ENCODE measurements around the gene HSPA1A. TPM values are rescaled to one million over a fixed set of nuclear protein-coding genes. Genes with fewer than 3 reads are reported as not detected.
"Not testable (repeated sequence)": the region's sequence is repeated elsewhere in the genome, so short reads cannot be mapped to it uniquely, and the experiment has no call there.

Gene HSPA1A
- total RNA-seq, 4 donors from 2014 or later, result 158 to 362 (median 223) TPM

DNA sequence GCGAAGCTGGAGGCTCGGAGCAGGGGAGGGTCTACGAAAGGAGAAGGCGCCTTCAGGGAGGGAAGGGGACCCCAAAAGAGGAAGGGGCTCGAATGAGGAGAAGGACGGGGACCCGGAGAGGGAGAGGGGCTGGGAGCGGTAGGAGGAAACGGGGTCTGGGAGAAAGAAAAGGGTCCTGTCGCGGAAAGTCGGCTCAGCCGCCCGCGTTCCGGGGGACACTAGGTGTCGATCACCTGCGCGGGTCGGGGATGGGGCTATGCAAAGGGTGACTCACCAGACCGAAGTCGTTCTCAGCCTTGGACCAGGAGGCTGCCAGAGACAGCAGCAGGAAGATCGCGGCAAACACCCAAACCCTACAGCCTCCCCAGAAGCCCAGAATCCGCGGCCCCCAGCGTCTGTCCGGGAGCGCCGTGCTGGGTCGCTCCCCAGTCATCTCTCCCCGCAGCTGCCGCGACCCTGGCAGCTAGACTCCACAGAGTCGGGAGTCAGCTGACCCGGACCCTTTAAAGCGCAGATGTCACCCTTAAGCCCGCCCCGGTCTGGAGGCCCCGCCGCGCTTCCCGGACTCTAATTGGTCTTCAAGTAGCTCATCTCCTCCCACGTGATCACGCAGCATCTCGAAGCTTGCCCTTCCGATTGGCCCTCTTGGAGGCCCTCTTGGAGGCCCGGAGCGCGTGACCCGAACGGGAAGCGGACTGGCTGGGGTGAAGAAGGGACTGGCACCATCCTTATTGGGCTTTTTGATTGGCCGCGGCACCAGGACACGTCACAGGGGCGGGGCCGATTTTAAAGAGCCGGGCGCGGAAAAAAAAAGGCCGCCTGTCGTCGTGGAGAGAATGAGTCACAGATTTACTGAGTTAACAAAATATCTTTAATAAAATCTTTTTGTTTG is 47.2 kb downstream of the HSPA1A start, which contains the start of gene NEU1:
Gene NEU1 (minus strand): TSS at position 478 of the 892 bp plus-strand sequence. CDS start 45 bp downstream, at position 433.
- H3K27ac ChIP-seq, result peak within 1 kb of the TSS; percentile 77 to 94 (median 92)
- H3K27me3 ChIP-seq, result no peaks in the 10 kb centered on the region
- intact Hi-C loops (cut with DNase I), result no loop called here
- no peaks in the 10 kb centered on the region for H3K9me3 ChIP-seq
- WGBS, 2 donors, result 1% methylated on average over 35 of the region's 64 CpGs
- TF ChIP-seq, protein P1, sequence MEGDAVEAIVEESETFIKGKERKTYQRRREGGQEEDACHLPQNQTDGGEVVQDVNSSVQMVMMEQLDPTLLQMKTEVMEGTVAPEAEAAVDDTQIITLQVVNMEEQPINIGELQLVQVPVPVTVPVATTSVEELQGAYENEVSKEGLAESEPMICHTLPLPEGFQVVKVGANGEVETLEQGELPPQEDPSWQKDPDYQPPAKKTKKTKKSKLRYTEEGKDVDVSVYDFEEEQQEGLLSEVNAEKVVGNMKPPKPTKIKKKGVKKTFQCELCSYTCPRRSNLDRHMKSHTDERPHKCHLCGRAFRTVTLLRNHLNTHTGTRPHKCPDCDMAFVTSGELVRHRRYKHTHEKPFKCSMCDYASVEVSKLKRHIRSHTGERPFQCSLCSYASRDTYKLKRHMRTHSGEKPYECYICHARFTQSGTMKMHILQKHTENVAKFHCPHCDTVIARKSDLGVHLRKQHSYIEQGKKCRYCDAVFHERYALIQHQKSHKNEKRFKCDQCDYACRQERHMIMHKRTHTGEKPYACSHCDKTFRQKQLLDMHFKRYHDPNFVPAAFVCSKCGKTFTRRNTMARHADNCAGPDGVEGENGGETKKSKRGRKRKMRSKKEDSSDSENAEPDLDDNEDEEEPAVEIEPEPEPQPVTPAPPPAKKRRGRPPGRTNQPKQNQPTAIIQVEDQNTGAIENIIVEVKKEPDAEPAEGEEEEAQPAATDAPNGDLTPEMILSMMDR (IDR thresholded peaks at IDR 0.05), result no peak
- peak in 3 of 4 donors; percentile 86 to 97 (median 94) for TF ChIP-seq POLR2A (IDR thresholded peaks at IDR 0.05)
- DNase-seq, result peak; percentile 99
- peak within 1 kb of the TSS; percentile 54 to 95 (median 77) for H3K4me3 ChIP-seq
- peaks cover 7 to 34% (median 19%) of the 10 kb centered on the region in 3 donors for H3K4me1 ChIP-seq
- H3K36me3 ChIP-seq, result peaks cover 11 to 38% (median 15%) of the 10 kb centered on the region in 3 donors

DNA sequence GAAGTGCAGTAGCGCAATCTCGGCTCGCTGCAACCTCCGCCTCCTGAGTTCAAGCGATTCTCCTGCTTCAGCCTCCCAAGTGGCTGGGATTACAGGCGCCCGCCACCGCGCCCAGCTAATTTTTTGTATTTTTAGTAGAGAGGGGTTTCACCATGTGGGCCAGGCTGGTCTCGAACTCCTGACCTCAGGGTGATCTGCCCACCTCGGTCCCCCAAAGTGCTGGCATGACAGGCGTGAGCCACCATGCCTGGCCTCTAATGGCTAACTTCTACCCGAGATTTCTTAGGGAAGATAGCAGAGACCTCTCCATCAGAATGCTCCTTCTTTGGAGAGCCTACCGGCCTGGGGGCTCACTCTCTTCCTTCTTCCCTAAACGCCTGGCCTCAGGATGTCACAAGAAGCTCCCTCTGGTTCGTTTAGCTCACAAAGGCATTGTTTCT is 48.8 kb downstream of the HSPA1A start:
- Histone ChIP-seq H3K4me1 (peaks cover 7 to 43% (median 19%) of the 10 kb centered on the region in 3 donors), H3K27ac (peak overlapping the region; percentile 65 to 92 (median 88)), H3K36me3 (peaks cover 8 to 23% (median 11%) of the 10 kb centered on the region in 3 donors), H3K4me3 (peak overlapping the region; percentile 22 to 95 (median 77))
- DNase-seq; H3K27me3 ChIP-seq; intact Hi-C loops (cut with DNase I); H3K9me3 ChIP-seq: not testable (repeated sequence)
- WGBS, 2 donors, result 9 to 11% methylated on average over 12 to 16 of the region's 16 CpGs
- TF ChIP-seq, protein P1 (IDR thresholded peaks at IDR 0.05), result peak in 1 of 6 experiments; percentile 2

DNA sequence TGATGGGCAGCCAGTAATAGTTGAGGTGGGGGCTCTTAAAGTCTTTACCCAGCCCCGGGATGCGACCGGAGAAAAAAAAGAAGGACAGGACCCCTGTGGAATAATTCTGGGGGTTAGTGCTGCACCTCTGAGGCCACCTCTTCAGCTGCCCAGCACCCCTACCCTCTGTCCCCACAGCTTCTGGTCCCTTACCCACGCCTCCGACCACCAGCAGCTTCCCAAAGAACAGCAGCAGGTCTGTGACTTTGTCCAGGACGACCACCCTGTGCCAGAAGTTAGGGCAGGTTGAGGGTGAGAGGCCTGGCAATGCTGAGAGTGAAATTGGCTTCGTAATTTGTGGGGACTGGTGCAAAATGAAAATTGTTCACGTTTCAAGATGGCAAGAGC is 49.5 kb downstream of the HSPA1A start:
- Histone ChIP-seq H3K4me3 (no peak overlapping the region), H3K27ac (no peak overlapping the region), H3K36me3 (peaks cover 1 to 16% (median 5%) of the 10 kb centered on the region in 3 donors), H3K4me1 (peaks cover 7 to 43% (median 19%) of the 10 kb centered on the region in 3 donors), H3K27me3 (no peaks in the 10 kb centered on the region), H3K9me3 (no peaks in the 10 kb centered on the region)
- TF ChIP-seq POLR2A (IDR thresholded peaks at IDR 0.05), result no peak
- TF ChIP-seq, protein P1 (IDR thresholded peaks at IDR 0.05), result no peak
- intact Hi-C loops (cut with DNase I), result no loop called here
- WGBS, 2 donors, result 80 to 86% methylated on average over 6 to 8 of the region's 8 CpGs
- DNase-seq, result no peak

DNA sequence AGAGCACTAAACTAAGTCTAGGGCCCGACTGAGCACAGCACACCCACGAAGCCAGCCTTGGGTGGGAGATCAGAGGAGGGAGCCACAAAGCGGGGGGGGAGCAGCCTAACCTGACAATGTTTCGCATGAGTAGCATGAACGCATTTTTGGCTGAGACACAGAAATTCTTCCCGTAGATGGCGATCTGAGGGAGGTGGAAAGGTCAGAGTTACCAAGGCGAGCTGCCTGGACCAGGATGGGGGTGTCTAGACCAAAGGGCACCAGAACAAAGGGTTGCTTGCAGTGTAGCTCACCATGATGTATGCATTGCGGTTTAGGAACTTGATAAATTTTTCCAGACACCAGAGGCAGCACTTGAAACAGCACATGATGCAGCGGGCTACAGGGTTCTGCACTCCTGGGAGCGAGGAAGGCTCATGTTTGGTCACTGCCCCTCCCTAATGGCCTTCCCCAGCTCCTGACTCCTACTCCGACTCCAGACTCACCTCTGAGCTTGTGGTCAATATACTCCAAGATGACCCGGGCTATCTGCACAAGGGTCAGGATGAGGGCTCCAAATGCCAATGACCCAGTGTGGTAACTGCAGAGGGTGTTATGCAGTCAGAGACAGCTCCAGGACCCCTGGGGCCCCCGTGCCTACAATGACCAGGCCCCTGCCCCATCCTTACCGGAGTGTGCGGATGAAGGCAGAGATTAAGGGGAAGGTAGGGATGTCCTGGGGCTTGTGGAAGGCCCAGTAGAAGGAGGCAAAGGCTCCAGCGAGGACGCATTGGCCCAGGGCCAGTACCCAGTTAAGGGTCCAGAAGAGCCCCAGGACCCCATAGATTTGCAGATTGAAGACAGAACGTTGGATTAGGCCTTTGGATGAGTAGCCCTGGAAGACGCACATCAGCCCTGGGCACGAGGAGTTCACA is 50.1 kb downstream of the HSPA1A start:
- WGBS, 2 donors, result 79 to 81% methylated on average over 19 to 20 of the region's 21 CpGs
- no peak for DNase-seq
- no peak for TF ChIP-seq POLR2A (IDR thresholded peaks at IDR 0.05)
- TF ChIP-seq, protein P1 (IDR thresholded peaks at IDR 0.05), result no peak
- Histone ChIP-seq H3K27me3 (no peaks in the 10 kb centered on the region), H3K27ac (no peak overlapping the region), H3K36me3 (peaks cover 0 to 10% (median 0%) of the 10 kb centered on the region in 3 donors), H3K4me1 (peaks cover 7 to 43% (median 19%) of the 10 kb centered on the region in 3 donors), H3K4me3 (no peak overlapping the region), H3K9me3 (no peaks in the 10 kb centered on the region)
- intact Hi-C loops (cut with DNase I), result no loop called here

Small RNAs within 50 kb of the gene (small RNA-seq; reads per million reads assigned to genes)
- 0 reads per million in 4 donors for gene RF00019
- 1,037 to 1,472 (median 1,148) reads per million in 4 donors for gene SNORD48
- 0 reads per million in 4 donors for gene SNORD52

Other genes starting within 250 kb of the HSPA1A start
- not detected for gene LTA, start 243.3 kb upstream of the HSPA1A start, total RNA-seq
- gene TNF, start 240.0 kb upstream of the HSPA1A start, total RNA-seq, result under 1 TPM in 3 of 4 donors, not detected in 1; 0.27 to 0.95 (median 0.61) TPM
- 1 to 10 TPM in 2 of 4 donors, under 1 TPM in 2; 0.53 to 2.3 (median 1.1) TPM for gene LTB, start 233.1 kb upstream of the HSPA1A start, total RNA-seq
- 10 to 100 TPM in 1 of 4 donors, 1 to 10 TPM in 1, under 1 TPM in 1, not detected in 1; 0.49 to 50.4 (median 5.1) TPM for gene LST1, start 229.3 kb upstream of the HSPA1A start, total RNA-seq
- not detected for gene NCR3, start 222.5 kb upstream of the HSPA1A start, total RNA-seq
- 10 to 100 TPM in 2 of 4 donors, 1 to 10 TPM in 2; 2.4 to 30.7 (median 15.1) TPM for gene AIF1, start 200.3 kb upstream of the HSPA1A start, total RNA-seq
- gene PRRC2A, start 194.8 kb upstream of the HSPA1A start, total RNA-seq, result 10 to 100 TPM; 42.8 to 84.9 (median 67.7) TPM
- 100 to 1,000 TPM; 129 to 217 (median 163) TPM for gene BAG6, start 162.9 kb upstream of the HSPA1A start, total RNA-seq
- gene APOM, start 159.6 kb upstream of the HSPA1A start, total RNA-seq, result 1 to 10 TPM in 2 of 4 donors, under 1 TPM in 2; 0.67 to 2.1 (median 1.1) TPM
- 10 to 100 TPM; 28.8 to 34.4 (median 31.7) TPM for gene C6orf47, start 154.8 kb upstream of the HSPA1A start, total RNA-seq
- 10 to 100 TPM in 2 of 4 donors, 1 to 10 TPM in 2; 6.9 to 16.0 (median 10.9) TPM for gene GPANK1, start 150.5 kb upstream of the HSPA1A start, total RNA-seq
- 100 to 1,000 TPM; 155 to 204 (median 186) TPM for gene CSNK2B, start 149.5 kb upstream of the HSPA1A start, total RNA-seq
- gene LY6G5B, start 145.6 kb upstream of the HSPA1A start, total RNA-seq, result 1 to 10 TPM in 3 of 4 donors, under 1 TPM in 1; 0.70 to 9.5 (median 4.5) TPM
- gene LY6G5C, start 134.5 kb upstream of the HSPA1A start, total RNA-seq, result under 1 TPM in 2 of 4 donors, not detected in 2; 0.57 to 0.83 TPM
- gene ABHD16A, start 112.2 kb upstream of the HSPA1A start, total RNA-seq, result 10 to 100 TPM; 38.5 to 43.3 (median 40.1) TPM
- gene LY6G6F, start 108.7 kb upstream of the HSPA1A start, total RNA-seq, result not detected
- not detected for gene LY6G6D, start 100.2 kb upstream of the HSPA1A start, total RNA-seq
- gene LY6G6C, start 93.8 kb upstream of the HSPA1A start, total RNA-seq, result 10 to 100 TPM in 1 of 4 donors, 1 to 10 TPM in 2, under 1 TPM in 1; 0.53 to 14.6 (median 2.4) TPM
- 1 to 10 TPM in 1 of 4 donors, under 1 TPM in 3; 0.12 to 1.4 (median 0.73) TPM for gene MPIG6B, start 92.2 kb upstream of the HSPA1A start, total RNA-seq
- gene DDAH2, start 86.2 kb upstream of the HSPA1A start, total RNA-seq, result 10 to 100 TPM; 16.4 to 59.3 (median 28.2) TPM
- gene CLIC1, start 79.0 kb upstream of the HSPA1A start, total RNA-seq, result 100 to 1,000 TPM; 289 to 440 (median 365) TPM
- gene MSH5, start 75.5 kb upstream of the HSPA1A start, total RNA-seq, result 1 to 10 TPM; 2.3 to 7.9 (median 6.8) TPM
- 1 to 10 TPM in 2 of 4 donors, under 1 TPM in 2; 0.45 to 2.9 (median 1.1) TPM for gene SAPCD1, start 52.9 kb upstream of the HSPA1A start, total RNA-seq
- gene VWA7, start 38.2 kb upstream of the HSPA1A start, total RNA-seq, result under 1 TPM; 0.22 to 0.80 (median 0.58) TPM
- 10 to 100 TPM; 35.0 to 72.3 (median 45.5) TPM for gene VARS1, start 19.8 kb upstream of the HSPA1A start, total RNA-seq
- 10 to 100 TPM; 27.1 to 70.8 (median 36.6) TPM for gene LSM2, start 8.6 kb upstream of the HSPA1A start, total RNA-seq
- gene HSPA1L, start 260 bp upstream of the HSPA1A start, total RNA-seq, result under 1 TPM; 0.35 to 0.97 (median 0.57) TPM
- gene HSPA1B, start 12.2 kb downstream of the HSPA1A start, total RNA-seq, result 100 to 1,000 TPM; 209 to 553 (median 252) TPM
- 10 to 100 TPM; 13.6 to 23.6 (median 17.3) TPM for gene NEU1, start 47.3 kb downstream of the HSPA1A start, total RNA-seq
- gene SLC44A4, start 63.5 kb downstream of the HSPA1A start, total RNA-seq, result 1 to 10 TPM in 2 of 4 donors, under 1 TPM in 1, not detected in 1; 0.38 to 3.6 (median 1.3) TPM
- gene EHMT2, start 82.2 kb downstream of the HSPA1A start, total RNA-seq, result 10 to 100 TPM; 23.4 to 34.5 (median 27.4) TPM
- gene ZBTB12, start 86.5 kb downstream of the HSPA1A start, total RNA-seq, result 1 to 10 TPM in 2 of 4 donors, under 1 TPM in 2; 0.83 to 2.8 (median 1.0) TPM
- gene C2, start 112.2 kb downstream of the HSPA1A start, total RNA-seq, result 10 to 100 TPM in 2 of 4 donors, 1 to 10 TPM in 2; 1.1 to 15.2 (median 6.4) TPM
- gene CFB, start 130.6 kb downstream of the HSPA1A start, total RNA-seq, result 10 to 100 TPM; 10.4 to 81.1 (median 22.4) TPM
- 10 to 100 TPM; 52.6 to 83.9 (median 64.4) TPM for gene NELFE, start 143.4 kb downstream of the HSPA1A start, total RNA-seq
- gene SKIC2, start 143.6 kb downstream of the HSPA1A start, total RNA-seq, result 10 to 100 TPM; 24.6 to 32.4 (median 26.8) TPM
- 10 to 100 TPM in 1 of 4 donors, 1 to 10 TPM in 3; 7.8 to 13.2 (median 8.8) TPM for gene DXO, start 156.6 kb downstream of the HSPA1A start, total RNA-seq
- 10 to 100 TPM in 1 of 4 donors, 1 to 10 TPM in 3; 2.0 to 11.8 (median 5.2) TPM for gene C4A, start 166.5 kb downstream of the HSPA1A start, total RNA-seq
- gene C4B, start 199.3 kb downstream of the HSPA1A start, total RNA-seq, result 1 to 10 TPM; 2.2 to 7.4 (median 5.2) TPM
- under 1 TPM in 1 of 4 donors, not detected in 3; 0.22 TPM for gene CYP21A2, start 222.9 kb downstream of the HSPA1A start, total RNA-seq

All from esophagus squamous epithelium (tissue), 5 donors.